ENCODE results near the gene SHROOM3.

Gene SHROOM3

GRCh38 chr4:76751612-76752343 is 316.7 kb downstream of the SHROOM3 start:
- TF ChIP-seq, protein P1, sequence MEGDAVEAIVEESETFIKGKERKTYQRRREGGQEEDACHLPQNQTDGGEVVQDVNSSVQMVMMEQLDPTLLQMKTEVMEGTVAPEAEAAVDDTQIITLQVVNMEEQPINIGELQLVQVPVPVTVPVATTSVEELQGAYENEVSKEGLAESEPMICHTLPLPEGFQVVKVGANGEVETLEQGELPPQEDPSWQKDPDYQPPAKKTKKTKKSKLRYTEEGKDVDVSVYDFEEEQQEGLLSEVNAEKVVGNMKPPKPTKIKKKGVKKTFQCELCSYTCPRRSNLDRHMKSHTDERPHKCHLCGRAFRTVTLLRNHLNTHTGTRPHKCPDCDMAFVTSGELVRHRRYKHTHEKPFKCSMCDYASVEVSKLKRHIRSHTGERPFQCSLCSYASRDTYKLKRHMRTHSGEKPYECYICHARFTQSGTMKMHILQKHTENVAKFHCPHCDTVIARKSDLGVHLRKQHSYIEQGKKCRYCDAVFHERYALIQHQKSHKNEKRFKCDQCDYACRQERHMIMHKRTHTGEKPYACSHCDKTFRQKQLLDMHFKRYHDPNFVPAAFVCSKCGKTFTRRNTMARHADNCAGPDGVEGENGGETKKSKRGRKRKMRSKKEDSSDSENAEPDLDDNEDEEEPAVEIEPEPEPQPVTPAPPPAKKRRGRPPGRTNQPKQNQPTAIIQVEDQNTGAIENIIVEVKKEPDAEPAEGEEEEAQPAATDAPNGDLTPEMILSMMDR (IDR thresholded peaks at IDR 0.05; ENCODE audit: low read depth, low read length) = no peak
- no peak overlapping the region for H3K4me3 ChIP-seq (replicated peaks in 1 of 2; ENCODE audit: low read depth in 2 of 2, low read length in 2 of 2)
- DNase-seq (ENCODE audit: low read depth in 2 of 2) = no peak

- peak; percentile 92 to 97 for DNase-seq (ENCODE audit: low read depth in 2 of 2)
- H3K4me3 ChIP-seq (replicated peaks in 1 of 2; ENCODE audit: low read depth in 2 of 2, low read length in 2 of 2) = peak overlapping the region in 1 of 2 donors; percentile 28
- TF ChIP-seq, protein P1 (IDR thresholded peaks at IDR 0.05; ENCODE audit: low read depth, low read length) = no peak
These were observed 318.0 kb downstream of the SHROOM3 start for GRCh38 chr4:76752861-76753501.

DNA sequence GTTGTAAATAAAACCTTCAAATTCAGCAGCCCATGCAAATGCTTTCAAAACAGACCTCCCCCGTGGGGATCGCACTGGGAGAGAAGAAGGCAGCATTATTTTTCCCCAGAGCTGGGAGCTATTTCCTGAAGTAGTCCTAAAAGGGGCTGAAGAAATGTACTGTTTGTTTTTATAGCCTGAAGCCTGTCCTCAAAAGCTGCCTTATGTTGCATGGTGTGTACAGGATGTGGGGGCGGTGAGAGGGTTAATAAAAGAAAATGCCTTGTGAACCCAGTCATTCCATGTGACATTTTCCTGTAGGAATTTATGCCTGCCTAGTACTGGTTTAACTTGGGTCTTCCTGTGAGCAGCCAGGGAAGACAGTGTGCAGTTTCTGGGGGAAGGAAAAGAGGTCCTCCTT is 318.8 kb downstream of the SHROOM3 start:
- peak; percentile 84 to 91 for DNase-seq (ENCODE audit: low read depth in 2 of 2)
- H3K4me3 ChIP-seq (replicated peaks in 1 of 2; ENCODE audit: low read depth in 2 of 2, low read length in 2 of 2) = peak overlapping the region in 1 of 2 donors; percentile 28
- TF ChIP-seq, protein P1 (IDR thresholded peaks at IDR 0.05; ENCODE audit: low read depth, low read length) = no peak

- no peak for DNase-seq (ENCODE audit: low read depth in 2 of 2)
- no peak overlapping the region for H3K4me3 ChIP-seq (replicated peaks in 1 of 2; ENCODE audit: low read depth in 2 of 2, low read length in 2 of 2)
- TF ChIP-seq, protein P1 (IDR thresholded peaks at IDR 0.05; ENCODE audit: low read depth, low read length) = no peak
These were observed 319.4 kb downstream of the SHROOM3 start for GRCh38 chr4:76754439-76754838.

- TF ChIP-seq, protein P1 (IDR thresholded peaks at IDR 0.05; ENCODE audit: low read depth, low read length) = no peak
- no peak overlapping the region for H3K4me3 ChIP-seq (replicated peaks in 1 of 2; ENCODE audit: low read depth in 2 of 2, low read length in 2 of 2)
- no peak for DNase-seq (ENCODE audit: low read depth in 2 of 2)
These were observed 320.7 kb downstream of the SHROOM3 start for GRCh38 chr4:76755756-76756155.

DNA sequence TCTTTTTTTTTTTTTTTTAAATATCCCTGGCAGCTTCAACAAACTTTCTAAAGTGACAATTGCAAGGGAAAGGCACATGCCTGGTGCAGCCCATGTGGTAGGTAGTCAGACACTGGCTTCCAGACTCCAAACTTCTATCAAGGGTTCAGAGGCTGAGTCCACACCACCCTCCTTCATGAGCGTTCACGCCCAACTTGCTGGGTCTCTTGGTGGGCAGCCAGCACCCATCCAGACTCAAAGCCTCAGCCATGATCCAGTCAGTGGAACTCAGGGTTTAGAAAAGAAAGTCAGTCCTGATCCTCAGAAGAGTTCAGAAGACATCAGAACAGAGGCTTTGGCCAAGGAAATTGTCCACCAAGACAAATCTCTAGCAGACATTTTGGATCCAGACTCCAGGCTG is 321.4 kb downstream of the SHROOM3 start:
- no peak for DNase-seq (ENCODE audit: low read depth in 2 of 2)
- TF ChIP-seq, protein P1 (IDR thresholded peaks at IDR 0.05; ENCODE audit: low read depth, low read length) = no peak
- H3K4me3 ChIP-seq (replicated peaks in 1 of 2; ENCODE audit: low read depth in 2 of 2, low read length in 2 of 2) = no peak overlapping the region
